SU-DHL-6 (cell line): ENCODE results near the gene ARID3B.

ENCODE experiments used
- CTCF ChIP-seq: fragments of 200-600 bp; sonication (generic); IDR thresholded peaks from one replicate; pipeline ENCODE4 v1.5.1; 2017; ENCODE audit warnings: antibody characterized with exemption, mild to moderate bottlenecking, low read length, moderate library complexity; ENCODE audit not compliant: insufficient read depth, poor library complexity, severe bottlenecking
- EZH2phosphoT487 ChIP-seq: fragments of 200-600 bp; sonication (generic), shearing (Covaris generic); conservative IDR thresholded peaks from 2 replicates; pipeline ENCODE4 v1.6.1; 2018; ENCODE audit warnings: mild to moderate bottlenecking, antibody characterized with exemption, low read length, moderate library complexity, mixed read lengths

DNA sequence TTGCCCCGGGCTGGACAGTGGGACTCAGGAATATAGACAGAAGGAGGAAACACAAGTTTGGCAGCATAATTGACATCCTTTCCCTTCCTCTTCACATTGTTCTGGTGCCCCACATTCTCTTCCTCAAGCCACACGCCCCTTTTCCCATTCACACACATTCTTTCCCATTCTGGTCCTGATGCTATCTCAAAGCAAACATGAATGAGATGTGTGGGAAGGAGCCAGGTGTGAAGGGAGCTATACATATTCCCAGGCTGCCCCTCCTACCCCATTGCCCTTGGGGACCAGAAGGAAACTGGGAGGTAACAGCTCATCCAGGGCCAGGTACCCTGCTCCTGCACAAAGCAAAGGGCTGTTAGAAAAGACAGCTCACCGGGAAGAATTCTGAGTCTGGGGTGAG lies 51.2 kb downstream of the ARID3B start:
- TF ChIP-seq CTCF (no peak), EZH2phosphoT487 (no peak)
